Measurements from ENCODE around the gene ELL. TPM values are rescaled to one million over a fixed set of nuclear protein-coding genes. Genes with fewer than 3 reads are reported as not detected.

ELL gene
- total RNA-seq, 4 donors from 2014 or later, result 16.2 to 72.2 (median 18.0) TPM

DNA sequence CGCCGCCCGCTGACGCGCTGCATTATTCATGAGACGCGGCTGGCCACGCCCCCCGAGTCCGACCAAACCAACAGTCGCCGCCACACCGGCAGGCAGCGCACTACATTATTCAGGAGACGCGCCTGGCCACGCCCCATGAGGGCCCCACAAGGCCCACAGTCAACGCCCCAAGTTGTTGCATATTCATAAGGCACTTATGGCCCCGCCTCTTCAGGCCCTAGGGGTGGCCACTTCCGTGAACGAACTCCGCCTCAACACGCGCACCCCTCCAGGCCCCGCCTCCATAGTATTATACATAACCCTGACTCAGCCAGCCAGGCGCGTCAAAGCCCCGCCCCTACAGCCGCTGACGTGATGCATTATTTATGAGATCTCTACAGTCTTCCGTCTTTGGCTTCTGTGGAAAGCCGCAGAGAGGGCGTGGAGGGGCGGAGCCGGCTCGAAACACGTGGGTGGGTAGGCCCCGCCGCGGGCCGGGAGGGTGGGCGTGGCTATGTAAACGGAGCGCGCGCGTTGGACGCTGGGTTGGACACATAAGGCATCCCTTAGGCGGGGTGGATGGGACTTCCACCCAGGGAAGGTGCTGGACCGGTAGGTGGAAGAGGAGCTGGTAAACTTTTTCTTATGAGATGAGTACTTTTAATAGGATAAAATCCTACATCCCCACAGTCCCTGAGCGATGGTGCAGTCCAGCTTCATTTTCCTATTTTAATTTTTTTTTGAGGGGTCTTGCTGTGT lies 423 bp upstream of the ELL start:
- TF ChIP-seq POLR2AphosphoS5 (IDR thresholded peaks at IDR 0.05) (peak; percentile 45 to 76 (median 57)), EP300 (IDR thresholded peaks at IDR 0.05; ENCODE audit: low read depth) (no peak)
- TF ChIP-seq, protein P1, sequence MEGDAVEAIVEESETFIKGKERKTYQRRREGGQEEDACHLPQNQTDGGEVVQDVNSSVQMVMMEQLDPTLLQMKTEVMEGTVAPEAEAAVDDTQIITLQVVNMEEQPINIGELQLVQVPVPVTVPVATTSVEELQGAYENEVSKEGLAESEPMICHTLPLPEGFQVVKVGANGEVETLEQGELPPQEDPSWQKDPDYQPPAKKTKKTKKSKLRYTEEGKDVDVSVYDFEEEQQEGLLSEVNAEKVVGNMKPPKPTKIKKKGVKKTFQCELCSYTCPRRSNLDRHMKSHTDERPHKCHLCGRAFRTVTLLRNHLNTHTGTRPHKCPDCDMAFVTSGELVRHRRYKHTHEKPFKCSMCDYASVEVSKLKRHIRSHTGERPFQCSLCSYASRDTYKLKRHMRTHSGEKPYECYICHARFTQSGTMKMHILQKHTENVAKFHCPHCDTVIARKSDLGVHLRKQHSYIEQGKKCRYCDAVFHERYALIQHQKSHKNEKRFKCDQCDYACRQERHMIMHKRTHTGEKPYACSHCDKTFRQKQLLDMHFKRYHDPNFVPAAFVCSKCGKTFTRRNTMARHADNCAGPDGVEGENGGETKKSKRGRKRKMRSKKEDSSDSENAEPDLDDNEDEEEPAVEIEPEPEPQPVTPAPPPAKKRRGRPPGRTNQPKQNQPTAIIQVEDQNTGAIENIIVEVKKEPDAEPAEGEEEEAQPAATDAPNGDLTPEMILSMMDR (IDR thresholded peaks at IDR 0.05), result peak in 2 of 5 experiments; percentile 17 to 21
- Histone ChIP-seq H3K27ac (peak overlapping the region; percentile 97 to 100 (median 98)), H3K9me3 (no peaks in the 10 kb centered on the region), H3K27me3 (no peaks in the 10 kb centered on the region), H3K36me3 (no peaks in the 10 kb centered on the region), H3K4me1 (peaks cover 8 to 35% (median 19%) of the 10 kb centered on the region in 4 donors), H3K4me3 (peak overlapping the region in 3 of 4 donors; percentile 88 to 99 (median 90))
- in situ Hi-C loops (cut with MboI; ENCODE audit: low pct_ligation_motif_present in 1 of 4, low pct_unique_long_range_greater_than_20kb in 1 of 4, low sequenced_read_pairs in 3 of 4), result no loop called here
- intact Hi-C loops (cut with DNase I; ENCODE audit: low total_unique reads), result no loop called here
- peak; percentile 100 for DNase-seq
- WGBS, 2 donors (ENCODE audit: low coverage in 1 of 2), result 1 to 71% methylated on average over 1 to 51 of the region's 51 CpGs

DNA sequence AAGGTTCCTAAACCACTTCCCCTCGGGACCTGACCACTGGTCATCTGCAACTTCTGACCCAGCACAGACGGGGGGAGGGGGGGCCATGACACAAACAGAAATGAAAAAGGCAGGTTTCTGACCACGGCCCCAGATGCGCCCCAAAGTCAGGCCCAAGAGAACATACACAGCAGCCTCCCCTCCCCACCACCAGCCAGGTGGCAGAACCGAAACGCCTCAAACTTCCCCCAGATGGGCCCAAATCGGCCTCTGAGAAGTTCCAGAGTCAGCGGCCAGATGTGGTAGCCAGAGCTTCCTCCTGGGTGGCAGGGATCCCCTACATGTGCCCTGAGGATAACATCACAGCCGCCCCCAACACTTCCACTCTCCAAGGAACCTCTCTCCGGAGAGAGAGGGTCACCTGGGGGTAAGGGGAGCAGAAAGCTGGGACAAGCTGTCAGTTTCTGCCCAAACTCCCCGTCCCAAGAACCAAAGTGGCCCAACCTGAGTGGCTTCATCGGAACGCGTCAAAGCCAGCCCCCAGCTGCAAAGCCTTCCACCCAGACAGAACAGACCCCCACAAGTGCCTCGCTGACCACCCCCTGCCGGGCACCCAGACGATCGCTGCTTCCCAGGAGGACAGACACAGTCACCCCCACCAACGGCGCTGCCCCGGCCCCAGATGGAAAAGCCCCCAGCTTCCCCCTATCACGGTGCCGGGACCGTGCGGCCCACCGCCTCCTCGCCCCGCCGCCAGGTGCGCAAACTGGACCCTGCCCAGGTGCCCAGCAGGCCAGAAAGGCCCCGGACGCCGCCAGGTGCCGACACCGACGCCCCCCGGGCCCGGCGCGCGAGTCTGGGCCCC lies 800 bp downstream of the ELL start:
- H3K36me3 ChIP-seq, result no peaks in the 10 kb centered on the region
- in situ Hi-C loops (cut with MboI; ENCODE audit: low pct_ligation_motif_present in 1 of 4, low pct_unique_long_range_greater_than_20kb in 1 of 4, low sequenced_read_pairs in 3 of 4), result no loop called here
- intact Hi-C loops (cut with DNase I; ENCODE audit: low total_unique reads), result no loop called here
- H3K9me3 ChIP-seq, result no peaks in the 10 kb centered on the region
- peak overlapping the region; percentile 66 to 99 (median 89) for H3K4me3 ChIP-seq
- H3K4me1 ChIP-seq, result peaks cover 8 to 46% (median 24%) of the 10 kb centered on the region in 4 donors
- H3K27me3 ChIP-seq, result no peaks in the 10 kb centered on the region
- peak; percentile 78 for DNase-seq
- 0% methylated on average over 1 to 19 of the region's 41 CpGs for WGBS, 2 donors (ENCODE audit: low coverage in 1 of 2)
- peak overlapping the region; percentile 97 to 100 (median 98) for H3K27ac ChIP-seq
- TF ChIP-seq EP300 (IDR thresholded peaks at IDR 0.05; ENCODE audit: low read depth) (no peak), POLR2AphosphoS5 (IDR thresholded peaks at IDR 0.05) (peak in 1 of 3 donors; percentile 25), POLR2A (IDR thresholded peaks at IDR 0.05) (no peak)
- TF ChIP-seq, protein P1 (IDR thresholded peaks at IDR 0.05), result peak in 3 of 5 experiments; percentile 12 to 35 (median 12)

DNA sequence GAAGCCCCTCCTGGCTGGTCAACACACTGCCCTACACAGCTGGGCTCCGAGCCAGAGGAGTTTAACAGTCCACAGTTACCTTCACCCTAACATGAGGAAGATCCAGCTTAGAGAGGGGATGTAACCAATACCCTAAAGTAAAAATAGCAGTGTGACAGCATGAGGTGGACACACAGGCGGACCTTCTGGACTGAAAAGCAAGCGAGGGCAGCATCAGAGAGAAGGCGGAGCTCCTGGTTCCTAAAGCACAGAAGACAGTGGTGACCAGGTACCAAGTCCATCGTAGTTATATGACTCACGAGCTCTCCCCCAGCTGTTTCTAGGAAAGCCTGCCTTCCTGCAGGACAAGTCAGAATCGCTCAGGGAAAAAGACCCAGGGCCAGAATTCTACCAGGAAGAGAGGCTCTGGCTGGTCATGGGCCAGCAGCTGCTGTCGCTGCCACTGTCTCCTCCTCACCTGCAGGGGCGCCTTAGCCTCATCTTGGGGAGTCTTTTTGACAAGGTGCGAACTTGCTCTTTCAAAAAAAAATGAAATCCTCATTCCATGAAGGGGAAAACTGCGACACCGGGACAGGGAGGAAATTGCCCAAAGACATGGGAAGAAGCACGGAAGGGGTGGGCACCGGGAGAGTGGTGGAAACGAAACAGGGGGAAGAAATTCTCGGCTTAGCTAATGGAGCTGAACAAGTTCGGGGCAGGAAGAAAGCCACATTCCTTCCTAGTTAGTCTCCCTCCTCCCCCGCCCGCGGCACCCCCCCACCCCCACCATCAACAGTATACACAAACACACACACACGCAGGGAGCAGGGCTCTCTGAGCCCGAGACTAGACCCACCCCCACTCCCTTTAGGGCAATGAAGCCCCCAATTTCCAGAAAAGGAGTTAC lies 1.7 kb downstream of the ELL start:
- Histone ChIP-seq H3K27me3 (no peaks in the 10 kb centered on the region), H3K4me3 (peak overlapping the region; percentile 66 to 99 (median 89)), H3K9me3 (no peaks in the 10 kb centered on the region), H3K4me1 (peaks cover 13 to 54% (median 31%) of the 10 kb centered on the region in 4 donors), H3K27ac (peak overlapping the region; percentile 97 to 100 (median 98)), H3K36me3 (no peaks in the 10 kb centered on the region)
- WGBS, 2 donors (ENCODE audit: low coverage in 1 of 2), result 0 to 11% methylated on average over 1 to 18 of the region's 22 CpGs
- intact Hi-C loops (cut with DNase I; ENCODE audit: low total_unique reads), result loop anchor here (5.0 to 10.0 kb wide), 2 partner anchors 38 to 55 kb away; no protein-coding TSS in a partner anchor
- in situ Hi-C loops (cut with MboI; ENCODE audit: low pct_ligation_motif_present in 1 of 4, low pct_unique_long_range_greater_than_20kb in 1 of 4, low sequenced_read_pairs in 3 of 4), result no loop called here
- peak in 2 of 3 donors; percentile 62 to 72 for TF ChIP-seq POLR2AphosphoS5 (IDR thresholded peaks at IDR 0.05)
- TF ChIP-seq, protein P1 (IDR thresholded peaks at IDR 0.05), result peak; percentile 62 to 87 (median 65)
- TF ChIP-seq POLR2A (IDR thresholded peaks at IDR 0.05), result peak; percentile 64
- TF ChIP-seq EP300 (IDR thresholded peaks at IDR 0.05; ENCODE audit: low read depth), result no peak
- peak; percentile 83 for DNase-seq

Measured in transverse colon (tissue), 4 donors.